Epithelial cell of esophagus (primary cell): ENCODE results near the gene HELZ2.

Experiments used
- DNase-seq: peaks from one replicate; pipeline ENCODE4 v3.0.0; 2010; ENCODE audit warnings: low read depth
- H3K4me3 ChIP-seq: 2 replicates; pipeline ENCODE4 v1.5.1; 2011; ENCODE audit warnings: mild to moderate bottlenecking, low read length, control low read depth
- TF ChIP-seq, protein P1 (sequence below): IDR thresholded peaks from 2 replicates; pipeline ENCODE4 v1.5.1; 2011; ENCODE audit warnings: low read depth, mild to moderate bottlenecking, low read length, control low read depth, inconsistent platforms; ENCODE audit not compliant: insufficient read depth; ENCODE audit errors: missing control alignments

Gene HELZ2

DNA sequence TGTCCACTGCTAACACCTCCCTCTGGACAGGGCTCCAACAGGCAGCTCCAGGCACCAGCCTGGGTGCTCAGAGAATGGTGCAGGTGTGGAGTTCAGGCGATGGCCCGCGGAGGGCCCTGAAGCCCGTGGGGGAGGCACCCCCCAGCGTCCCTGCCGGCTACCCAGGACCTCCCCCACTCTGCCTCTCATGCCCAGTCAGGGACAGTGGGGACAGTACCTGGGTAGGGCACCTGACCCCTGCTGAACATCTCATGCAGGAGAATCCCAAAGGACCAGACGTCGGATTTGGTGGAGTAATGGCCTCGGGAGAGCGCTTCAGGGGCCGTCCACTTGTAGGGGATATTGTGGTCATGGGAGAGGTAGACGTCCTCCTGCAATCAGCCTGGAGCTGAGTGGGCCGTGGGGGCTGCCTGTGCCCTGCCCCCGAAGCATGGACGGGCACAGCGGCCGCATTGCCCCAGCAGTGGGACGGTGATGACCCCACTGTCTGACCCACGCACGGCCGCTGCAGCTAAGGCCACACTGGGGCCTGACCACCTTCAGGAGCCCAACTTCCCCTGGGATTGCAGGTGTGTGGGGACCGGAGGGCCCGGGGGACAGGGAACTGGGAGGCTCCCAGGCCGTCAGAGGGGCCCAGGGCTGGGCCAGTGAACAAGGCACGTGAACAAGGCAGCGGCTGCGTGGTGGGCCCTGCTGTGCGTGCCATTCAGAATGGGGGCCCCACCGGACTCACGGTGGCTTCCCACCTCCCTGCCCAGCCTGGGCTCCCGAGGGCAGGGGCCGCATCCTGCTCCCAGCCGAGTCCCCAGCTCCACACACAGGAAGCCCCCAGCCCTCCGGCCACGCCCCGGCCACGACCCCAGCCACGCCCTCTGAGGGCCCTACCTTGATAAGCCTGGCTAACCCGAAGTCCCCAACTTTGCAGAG is 43.9 kb downstream of the HELZ2 start:
- DNase-seq: no peak
- TF ChIP-seq, protein P1, sequence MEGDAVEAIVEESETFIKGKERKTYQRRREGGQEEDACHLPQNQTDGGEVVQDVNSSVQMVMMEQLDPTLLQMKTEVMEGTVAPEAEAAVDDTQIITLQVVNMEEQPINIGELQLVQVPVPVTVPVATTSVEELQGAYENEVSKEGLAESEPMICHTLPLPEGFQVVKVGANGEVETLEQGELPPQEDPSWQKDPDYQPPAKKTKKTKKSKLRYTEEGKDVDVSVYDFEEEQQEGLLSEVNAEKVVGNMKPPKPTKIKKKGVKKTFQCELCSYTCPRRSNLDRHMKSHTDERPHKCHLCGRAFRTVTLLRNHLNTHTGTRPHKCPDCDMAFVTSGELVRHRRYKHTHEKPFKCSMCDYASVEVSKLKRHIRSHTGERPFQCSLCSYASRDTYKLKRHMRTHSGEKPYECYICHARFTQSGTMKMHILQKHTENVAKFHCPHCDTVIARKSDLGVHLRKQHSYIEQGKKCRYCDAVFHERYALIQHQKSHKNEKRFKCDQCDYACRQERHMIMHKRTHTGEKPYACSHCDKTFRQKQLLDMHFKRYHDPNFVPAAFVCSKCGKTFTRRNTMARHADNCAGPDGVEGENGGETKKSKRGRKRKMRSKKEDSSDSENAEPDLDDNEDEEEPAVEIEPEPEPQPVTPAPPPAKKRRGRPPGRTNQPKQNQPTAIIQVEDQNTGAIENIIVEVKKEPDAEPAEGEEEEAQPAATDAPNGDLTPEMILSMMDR: no peak

DNA sequence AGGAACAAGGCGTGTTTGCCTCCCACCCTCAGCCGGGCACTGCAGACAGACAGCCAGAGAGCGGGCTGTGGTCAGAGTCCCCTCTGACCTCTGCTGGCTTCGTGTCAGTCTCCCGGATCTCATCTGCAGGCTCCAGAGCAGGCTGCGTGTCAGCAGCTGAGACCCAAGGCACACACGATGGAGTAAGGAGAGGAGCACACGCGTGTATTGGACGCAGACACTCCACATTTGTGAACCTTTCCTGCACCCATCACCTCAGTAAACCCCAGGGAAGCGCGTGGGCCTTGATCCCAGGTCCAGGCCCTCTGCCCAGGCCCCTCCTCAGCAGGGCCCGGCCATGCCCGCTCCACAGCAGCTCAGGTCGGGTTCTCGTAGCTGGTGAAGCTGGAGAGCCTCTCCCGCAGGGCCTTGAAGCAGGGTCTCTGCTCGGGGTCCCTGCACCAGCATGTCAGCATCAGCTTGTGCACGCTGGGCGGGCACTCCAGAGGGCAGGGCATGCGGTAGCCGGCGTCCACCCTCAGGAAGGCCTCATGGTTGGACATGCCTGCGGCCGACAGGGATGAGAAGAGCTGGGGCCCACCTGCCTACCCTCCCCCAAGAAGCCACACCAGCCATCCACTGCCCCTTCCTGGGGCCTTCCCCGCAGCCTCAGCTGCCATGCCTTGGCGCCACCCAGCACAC is 44.7 kb downstream of the HELZ2 start:
- TF ChIP-seq, protein P1: no peak
- DNase-seq: no peak
- H3K4me3 ChIP-seq: no peak overlapping the region

More for the DNA sequence above, 43.9 kb downstream of the HELZ2 start:
- H3K4me3 ChIP-seq: no peak overlapping the region

DNA sequence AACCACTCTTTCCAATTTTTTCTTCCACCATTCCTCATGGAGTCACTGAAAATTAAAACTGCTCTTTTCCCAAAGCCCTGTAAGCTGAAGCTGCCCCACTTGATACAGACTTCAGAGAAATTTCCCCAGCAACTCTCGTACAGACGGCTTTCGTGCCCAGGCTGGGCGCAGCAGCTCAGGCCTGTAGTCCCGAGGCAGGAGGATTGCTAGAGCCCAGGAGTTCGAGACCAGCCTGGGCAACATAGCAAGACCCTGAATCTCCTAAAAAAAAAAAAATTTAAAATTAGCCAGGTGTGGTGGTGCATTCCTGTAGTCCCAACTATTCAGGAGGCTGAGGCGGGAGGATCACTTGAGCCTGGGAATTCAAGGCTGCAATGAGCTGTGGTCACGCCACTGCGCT is 46.9 kb downstream of the HELZ2 start:
- DNase-seq: no peak
- TF ChIP-seq, protein P1: no peak
- no peak overlapping the region for H3K4me3 ChIP-seq

DNA sequence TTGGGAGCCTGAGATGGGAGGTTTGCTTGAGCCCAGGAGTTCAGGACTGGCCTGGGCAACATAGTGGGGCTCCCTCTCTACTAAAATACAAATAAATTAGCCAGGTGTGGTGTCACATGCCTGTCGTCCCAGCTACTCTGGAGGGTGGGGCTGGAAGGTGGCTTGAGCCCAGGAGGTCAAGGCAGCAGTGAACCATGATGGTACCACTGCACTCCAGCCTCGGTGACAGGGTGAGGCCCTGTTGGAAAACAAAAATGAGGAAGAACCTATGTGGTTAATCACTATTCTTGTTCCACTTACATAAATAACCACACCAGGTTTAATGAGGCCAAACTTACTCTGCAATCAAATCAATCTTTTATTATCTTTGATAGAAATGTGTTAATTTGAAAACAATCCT is 48.1 kb downstream of the HELZ2 start:
- H3K4me3 ChIP-seq: no peak overlapping the region
- TF ChIP-seq, protein P1: no peak
- no peak for DNase-seq

DNA sequence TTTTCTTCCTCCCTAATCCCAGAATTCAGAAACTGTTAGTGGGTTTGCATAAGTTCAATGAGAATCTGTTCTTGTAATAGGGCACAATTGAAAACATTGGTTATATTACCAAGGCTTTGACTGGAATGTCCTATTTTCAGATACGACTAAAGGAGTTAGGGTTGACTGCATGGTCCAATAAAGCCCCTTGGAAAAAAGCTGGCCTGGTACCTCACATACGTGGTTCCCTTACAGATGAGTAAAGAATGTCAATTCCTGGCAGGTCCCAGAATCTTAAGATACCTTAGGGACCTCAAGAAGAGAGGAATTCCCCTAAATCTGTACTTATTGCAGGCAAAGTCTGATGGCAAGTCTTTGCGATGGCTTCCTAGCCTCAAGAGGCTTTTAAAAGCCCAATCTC is 48.9 kb downstream of the HELZ2 start:
- TF ChIP-seq, protein P1: no peak
- no peak for DNase-seq

More for the DNA sequence above, 48.9 kb downstream of the HELZ2 start:
- H3K4me3 ChIP-seq: no peak overlapping the region
